ENCODE measurements around the gene THAP5.

Gene THAP5, protein sequence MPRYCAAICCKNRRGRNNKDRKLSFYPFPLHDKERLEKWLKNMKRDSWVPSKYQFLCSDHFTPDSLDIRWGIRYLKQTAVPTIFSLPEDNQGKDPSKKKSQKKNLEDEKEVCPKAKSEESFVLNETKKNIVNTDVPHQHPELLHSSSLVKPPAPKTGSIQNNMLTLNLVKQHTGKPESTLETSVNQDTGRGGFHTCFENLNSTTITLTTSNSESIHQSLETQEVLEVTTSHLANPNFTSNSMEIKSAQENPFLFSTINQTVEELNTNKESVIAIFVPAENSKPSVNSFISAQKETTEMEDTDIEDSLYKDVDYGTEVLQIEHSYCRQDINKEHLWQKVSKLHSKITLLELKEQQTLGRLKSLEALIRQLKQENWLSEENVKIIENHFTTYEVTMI
- total RNA-seq: 23.8 reads per million, percentile 51 among the genes with 10 or more reads in this experiment

DNA sequence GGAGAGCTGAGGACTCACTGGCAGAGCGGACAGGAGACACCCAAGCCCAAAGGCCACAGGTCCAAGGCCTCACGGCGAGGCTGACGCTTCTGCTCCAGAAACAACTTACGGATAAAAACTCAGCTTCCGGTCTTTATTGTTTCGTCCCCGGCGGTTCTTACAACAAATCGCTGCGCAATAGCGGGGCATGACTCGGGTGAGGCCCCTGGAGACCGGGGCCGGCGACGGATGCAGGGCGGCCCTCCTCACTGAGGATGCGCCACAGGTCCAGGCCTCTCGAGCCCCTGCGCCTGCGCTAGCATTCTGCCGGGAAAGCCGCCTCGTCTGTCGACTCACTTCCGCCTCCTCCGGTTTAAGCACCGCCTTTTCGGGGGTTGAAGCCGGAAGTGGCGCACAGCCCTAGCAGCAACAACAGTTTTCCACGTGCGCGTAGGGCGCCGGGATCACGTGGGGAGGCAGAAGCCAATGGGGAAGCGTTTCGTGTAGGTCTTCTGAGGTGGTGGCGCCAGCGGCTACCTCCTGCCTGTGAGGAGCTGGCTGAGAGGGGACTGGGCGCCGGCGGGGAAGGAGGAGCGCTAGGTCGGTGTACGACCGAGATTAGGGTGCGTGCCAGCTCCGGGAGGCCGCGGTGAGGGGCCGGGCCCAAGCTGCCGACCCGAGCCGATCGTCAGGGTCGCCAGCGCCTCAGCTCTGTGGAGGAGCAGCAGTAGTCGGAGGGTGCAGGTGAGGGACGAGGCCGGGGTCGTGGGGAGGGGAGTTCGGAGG is at the start of gene THAP5, which contains the start of gene DNAJB9:
Gene THAP5 (minus strand): TSS at position 326 of the 765 bp plus-strand sequence. CDS start 137 bp downstream, at position 189.
Gene DNAJB9 (plus strand): TSS at position 494 of the 765 bp plus-strand sequence. CDS start 1,853 bp downstream, outside the sequence.
- DNase-seq: peak; percentile 100

DNA sequence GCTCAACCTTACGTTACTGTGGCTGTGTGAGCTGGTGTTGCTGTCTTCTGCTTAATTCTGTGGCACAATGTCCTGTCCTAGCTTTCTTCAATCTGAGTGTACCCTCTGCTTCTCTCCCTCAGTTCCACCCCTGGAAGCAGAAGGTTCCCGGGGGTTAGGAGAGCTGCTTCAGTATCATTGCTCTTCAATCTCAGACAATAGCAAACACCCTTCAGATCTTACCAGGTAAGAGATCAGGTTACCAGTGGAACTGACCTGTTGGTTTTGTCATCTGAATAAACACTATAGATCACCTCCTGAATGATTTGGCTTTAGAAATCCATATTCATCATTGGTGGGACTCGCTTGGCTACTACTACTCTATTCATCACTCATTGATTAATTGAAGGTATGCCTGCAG is 48.5 kb upstream of the THAP5 start:
- DNase-seq: no peak

DNA sequence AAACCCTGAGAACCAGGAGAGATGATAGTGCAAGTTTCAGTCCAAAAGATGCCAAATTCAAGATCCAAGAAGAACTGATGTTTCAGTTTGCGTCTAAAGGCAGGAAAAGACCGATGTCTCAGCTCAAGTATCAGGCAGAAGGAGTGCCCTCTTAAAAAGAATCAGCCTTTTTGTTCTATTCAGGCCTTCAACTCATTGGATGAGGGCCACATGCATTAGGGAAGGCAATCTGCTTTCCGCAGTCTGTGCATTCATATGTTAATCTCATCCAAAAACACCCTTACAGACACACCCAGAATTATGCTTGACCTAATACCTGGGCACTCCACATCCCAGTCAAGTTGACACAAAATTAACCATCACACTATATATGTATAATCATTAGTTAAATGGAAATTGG is 45.4 kb upstream of the THAP5 start:
- DNase-seq: no peak

DNA sequence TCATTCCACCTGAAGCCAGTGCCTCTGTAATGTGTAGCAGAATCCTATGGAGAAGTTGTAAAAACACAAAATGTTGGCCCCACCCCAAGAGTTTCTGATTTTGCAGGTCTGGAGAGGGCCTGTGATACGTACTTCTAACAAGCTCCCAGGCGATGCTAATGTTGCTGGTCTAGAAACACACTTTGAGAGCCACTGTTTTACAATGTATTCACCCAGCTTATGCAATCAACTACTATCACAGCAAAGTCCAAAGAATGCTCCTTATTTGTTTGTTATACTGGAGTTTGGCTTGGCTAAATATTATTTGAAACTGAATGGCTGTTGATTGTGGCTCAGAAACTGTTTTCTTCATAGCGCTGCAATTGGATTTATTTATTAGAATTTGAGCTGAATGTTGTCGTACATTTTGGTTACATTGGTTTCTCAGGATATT is 44.5 kb upstream of the THAP5 start:
- no peak for DNase-seq

DNA sequence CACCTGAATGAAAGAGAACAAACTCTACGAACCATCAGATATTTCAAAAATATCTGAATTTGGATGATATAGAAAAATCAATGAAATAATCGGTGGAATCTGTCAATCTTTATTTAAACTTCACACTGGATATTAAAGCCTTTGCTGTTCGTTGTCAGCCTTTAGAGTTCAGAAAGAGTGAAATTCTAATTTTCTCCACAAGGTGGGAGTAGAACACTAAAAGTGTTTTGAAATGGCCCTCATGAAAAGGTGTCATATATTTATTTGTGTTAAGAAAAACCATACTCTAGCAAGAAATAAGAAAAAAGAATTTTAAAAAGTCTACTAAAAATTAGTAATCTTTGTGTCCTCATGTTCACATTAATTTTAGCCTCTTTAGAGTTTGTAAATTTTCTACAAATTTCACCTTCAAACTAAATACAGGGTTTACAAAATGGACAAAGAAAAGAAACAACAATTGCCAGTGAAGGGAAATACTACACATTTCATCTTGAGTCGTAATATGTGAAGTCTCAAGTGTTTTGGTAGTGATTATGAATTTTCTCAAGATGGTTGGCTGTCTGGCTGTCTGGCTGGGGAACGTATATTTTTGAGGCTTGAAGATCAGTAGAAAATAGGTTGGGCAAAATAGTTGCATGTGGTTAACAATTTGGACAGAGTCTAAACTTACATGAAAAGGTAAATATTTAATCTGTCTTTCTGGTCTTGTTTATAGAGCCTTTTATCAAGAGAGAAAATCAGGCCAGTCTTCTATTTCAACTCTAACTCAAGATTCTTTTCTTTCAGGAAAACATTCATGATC is 43.8 kb upstream of the THAP5 start:
- no peak for DNase-seq

DNA sequence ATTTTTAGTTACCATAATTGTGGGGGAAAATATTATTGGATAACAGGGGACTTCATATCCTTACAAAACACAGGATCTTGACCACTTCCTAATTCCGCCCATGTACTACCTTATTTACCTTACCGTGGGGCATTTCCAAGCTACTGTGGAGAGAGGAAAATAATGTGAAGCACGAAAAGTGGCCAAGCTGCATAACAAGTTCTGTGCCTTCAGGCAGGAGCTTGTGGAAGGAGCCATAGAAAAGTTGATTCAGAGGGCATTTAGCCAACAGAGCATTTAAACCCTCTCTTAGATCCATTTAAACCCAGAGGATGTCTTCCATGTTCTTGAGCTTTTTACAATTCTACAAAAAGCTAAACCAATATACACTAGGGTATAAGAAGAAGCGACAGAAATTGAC is 41.8 kb upstream of the THAP5 start:
- no peak for DNase-seq

DNA sequence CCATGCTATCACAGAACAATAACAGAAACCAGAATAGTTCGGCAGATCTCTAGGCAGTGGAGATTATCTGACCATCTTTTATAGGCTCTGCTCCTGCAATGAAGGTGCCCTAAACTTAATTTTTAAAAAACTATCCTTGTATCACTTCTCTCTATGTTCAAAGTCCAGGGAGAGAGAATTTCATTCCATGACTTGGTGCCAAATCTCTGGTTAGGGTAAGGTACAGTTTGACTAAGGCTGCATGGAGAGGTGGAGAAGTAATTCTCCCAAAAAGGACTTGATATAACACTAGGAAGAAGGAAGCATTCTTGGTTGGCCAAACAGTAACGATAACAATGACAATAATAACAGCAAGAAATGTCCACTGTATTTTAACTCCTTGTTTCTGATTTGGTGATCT is 40.1 kb upstream of the THAP5 start:
- DNase-seq: no peak

DNA sequence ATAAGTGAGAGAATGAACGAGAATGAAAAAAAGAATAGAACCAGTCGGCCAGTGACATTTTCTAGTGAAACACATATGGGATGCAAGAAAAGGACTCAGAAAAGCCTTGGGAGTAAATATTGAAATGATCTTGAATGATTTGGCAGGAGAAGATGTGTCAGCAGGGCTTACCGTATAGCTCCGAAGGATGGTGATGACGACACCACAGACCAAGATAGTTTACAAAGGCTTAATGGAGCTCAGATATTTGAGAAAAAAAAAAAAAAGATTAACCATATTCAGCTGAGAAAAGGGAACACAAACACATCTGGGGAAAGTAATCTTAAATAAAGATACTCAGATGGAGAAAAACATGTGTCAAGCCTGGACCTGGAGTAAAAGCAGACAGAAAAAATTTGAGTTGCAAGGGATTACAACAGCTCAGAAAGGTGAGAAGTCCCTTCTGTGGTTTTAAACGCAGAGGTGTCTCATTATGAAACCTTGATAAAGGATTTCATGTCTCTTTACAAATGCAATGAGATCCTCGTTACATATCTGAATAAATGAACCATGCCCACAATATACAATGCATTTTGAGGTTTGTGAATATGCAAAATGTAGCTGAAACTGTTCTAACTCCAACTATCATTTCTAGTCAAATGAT is 36.2 kb upstream of the THAP5 start:
- no peak for DNase-seq

DNA sequence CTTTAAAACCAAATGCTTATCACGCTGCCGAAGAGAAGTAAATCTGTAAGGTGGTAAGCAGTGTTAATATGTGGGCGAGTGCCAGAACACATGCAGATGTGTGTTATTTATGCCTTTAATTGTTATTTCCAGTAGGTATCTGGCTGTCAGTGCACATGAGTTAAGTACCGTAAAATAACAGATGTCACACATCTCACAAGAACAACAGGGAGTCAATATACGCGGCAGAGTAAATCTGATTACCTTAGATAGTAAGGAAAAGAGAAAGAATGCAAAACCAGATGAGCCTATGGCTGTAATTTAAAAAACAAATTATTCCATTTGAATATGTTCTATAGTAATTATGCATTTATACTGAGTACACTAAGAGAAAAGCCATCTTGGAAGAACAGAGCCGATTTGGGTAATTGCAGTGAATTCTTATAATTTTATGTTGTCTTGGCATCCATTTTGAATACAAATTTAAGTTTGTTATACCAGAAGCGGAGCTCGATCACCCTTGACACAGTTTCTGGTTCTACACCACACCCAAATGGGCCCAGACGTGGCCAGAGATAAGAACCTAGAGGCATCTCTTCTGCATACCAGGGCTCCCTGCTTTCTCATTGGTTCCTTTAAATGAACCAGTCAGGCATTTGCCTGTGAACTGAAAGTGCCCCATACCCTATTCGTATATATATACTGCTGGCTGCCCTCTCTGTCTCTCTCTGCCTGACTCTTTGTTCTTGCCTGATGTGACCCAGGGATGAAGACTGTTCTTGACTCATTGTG is 35.0 kb upstream of the THAP5 start:
- DNase-seq: no peak

DNA sequence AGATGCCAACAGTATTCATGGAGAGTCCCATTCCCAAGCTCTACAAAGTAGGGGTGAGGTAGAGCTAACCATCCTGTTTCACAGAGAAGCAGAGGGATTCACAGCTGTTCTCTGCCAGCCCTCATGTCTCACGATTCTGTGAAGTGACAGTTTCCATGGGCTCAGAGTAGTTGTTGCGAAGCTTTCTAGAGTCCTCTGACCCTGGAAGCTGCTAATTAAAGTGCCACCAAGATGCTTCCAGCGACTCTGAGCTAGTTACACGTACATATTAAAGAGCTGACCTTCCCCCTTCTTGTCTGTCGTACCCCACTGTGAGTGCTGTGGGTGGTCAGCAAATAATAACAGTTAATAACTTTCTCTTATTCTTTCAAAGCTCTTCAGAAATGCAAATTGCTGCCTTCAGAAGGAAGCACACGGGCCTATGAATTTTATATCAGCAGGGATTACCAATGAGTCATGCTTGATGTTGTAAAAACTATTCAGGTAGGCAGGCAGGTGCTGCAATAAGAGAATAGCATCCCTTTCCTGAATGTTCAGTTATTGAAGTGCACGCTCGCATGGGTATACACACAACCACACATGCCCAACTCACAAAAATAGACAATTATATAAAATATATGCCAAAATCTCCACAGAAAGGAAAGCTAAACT is 34.3 kb upstream of the THAP5 start:
- no peak for DNase-seq

DNA sequence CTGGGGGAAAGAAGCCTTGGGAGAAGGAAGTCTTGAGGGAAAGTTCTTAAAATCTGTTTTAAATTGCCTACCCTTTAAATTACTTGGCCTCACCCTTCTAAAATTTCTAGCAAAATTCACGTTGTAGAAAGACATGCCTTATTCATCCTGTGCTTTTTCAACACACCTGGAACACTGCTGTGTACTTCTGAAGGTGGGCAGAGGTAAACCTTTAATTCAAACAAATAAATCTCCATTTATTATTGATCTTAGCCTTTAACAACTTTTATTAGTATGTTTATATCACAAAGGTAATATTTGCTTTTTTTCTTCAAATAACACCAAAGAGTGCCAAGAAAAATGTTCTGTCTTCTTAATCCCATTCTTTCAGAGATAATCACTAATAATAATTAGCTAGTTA is 30.9 kb upstream of the THAP5 start:
- no peak for DNase-seq

DNA sequence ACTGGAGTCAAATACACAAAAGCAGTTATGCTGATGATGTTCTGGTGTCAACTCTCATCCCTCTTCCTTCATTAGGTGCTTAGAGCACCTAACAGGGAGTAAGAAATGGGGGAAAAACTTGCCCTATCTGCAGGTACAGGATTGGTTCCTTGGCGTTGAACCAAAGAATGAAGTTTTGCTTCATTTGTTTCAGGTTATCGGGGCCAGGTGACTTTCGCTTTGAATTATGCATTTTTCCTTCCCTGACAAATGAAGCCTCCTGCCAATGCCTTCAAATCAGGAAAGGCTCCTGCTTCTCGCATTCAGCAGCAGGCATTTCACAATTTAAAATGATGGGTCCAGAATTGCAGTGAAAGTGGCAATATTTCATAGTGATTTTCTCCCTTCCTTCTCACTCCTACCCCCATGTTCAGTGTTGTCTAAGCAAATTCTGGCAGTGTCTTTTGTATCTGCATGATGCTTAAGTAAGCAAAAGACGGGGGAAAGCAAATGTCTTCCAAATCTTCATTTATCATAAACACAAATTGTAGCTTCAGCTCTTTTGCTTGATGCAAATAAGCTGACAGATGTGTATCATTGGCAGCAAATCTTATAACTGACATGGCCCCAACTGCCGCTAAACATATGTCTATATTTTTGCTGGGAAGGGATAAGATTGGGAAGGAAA is 29.5 kb upstream of the THAP5 start:
- no peak for DNase-seq

DNA sequence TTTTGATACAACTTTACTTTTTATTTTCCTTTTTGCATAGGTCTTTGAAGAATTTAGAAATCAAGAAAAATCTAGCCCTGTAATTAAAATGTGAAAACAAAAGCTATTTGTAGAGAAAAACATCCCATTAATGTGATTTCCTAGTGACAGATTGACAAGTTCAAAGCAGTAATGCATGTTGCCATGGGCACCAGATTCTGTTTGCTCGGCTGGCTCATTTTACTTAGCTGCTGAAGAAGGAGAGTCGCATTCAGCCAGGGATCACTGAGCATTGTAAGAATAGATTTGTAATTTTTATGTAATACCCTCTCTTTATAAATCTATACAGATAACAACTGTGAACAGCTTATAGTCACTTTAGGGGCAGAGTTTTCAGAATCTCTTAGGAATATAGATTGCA is 28.6 kb upstream of the THAP5 start:
- DNase-seq: no peak

DNA sequence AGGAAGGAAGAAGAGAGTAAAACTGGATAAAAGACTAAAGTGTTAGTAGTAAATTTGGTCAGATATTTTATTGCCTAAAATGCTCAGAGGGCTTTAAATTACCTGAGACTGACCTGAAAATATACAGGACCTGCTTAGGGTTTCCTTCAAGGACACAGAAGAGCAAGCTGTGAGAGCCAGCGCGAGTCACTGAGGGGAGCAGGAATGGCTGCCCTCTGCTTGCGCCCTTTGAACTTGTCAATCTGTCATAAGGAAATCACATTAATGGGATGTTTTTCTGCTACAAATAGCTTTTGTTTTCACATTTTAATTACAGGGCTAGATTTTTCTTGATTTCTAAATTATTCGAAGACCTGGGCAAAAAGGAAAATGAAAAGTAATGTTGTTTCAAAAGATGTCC is 27.1 kb upstream of the THAP5 start:
- no peak for DNase-seq

DNA sequence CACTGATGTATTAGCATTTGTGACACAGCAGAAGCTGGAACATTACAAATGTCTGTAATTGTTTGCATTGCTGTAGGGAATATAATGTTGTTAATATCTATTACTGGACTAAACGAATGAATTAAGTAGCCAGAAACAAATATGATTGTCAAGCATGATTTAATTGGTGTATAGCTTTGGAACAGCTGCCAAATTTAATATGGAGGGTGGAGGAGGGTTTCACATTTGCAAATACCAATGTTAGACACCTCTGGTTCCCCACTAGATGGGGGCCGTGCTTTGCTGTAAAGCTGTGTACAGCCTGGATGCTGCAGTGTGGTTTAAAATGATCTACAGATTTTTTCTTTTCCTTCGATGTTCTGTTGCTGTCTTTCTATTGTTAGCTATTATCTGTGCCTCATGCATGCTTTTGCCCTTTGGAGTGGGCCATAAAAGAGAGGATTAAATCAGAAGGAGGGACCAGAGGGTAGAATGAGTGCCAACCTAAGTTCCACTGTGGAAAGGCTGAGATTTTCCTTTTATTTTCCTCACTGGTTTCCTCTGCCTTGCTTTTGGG is 23.2 kb upstream of the THAP5 start:
- DNase-seq: no peak

DNA sequence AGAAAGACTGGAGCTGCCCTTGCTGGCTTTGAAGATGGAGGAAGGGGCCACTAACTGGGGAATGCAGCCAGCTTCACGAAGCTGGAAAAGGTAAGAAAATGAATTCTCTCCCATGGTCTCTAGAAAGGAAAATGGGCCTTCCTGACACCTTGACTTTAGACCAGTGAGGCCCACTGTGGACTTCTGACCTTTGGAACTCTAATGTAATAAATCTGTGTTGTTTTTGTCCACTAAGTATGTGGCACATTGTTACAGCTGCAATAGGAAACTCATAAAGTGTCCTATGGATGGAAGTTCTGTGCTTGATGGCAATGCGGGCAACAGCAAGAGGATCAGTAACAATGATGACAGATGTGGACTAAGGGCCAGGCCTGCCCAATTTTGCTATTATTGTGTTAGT is 21.1 kb upstream of the THAP5 start:
- no peak for DNase-seq

DNA sequence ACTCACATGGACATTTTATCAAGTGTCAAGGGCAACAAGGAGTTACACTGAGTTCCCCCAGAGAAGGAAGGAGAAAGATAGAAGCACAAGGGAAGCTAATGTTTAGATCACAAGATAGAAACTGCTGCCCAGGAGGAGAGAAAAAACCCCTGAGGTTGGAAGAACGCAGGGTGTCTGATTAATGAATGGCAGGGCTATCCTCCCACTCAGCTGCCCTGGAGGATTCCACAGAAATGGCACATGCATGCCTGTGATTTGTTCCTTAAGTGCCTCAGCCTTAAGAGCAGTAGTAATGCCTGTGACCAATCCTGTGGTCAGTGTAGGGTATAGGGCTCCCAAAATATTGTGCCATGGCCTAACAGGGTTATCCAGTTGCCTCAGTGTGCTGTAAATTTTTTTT is 20.4 kb upstream of the THAP5 start:
- no peak for DNase-seq

DNA sequence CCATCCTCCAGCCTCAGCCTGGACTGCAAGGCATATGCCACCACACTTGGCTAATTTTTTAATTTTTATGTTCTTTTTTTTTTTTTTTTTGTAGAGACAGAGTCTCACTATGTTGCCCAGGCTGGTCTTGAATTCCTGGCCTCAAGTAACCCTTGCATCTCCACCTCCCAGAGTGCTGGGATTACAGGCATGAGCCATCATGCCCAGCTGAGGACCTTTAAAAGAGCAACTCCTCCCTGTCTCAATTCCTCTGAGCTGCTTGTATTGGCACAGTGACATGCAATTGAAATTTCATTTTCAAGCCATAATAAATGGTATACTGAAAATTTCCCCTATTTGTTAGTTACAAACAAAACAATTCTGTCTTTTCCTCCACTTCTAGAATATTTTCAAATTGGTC is 19.7 kb upstream of the THAP5 start:
- no peak for DNase-seq

DNA sequence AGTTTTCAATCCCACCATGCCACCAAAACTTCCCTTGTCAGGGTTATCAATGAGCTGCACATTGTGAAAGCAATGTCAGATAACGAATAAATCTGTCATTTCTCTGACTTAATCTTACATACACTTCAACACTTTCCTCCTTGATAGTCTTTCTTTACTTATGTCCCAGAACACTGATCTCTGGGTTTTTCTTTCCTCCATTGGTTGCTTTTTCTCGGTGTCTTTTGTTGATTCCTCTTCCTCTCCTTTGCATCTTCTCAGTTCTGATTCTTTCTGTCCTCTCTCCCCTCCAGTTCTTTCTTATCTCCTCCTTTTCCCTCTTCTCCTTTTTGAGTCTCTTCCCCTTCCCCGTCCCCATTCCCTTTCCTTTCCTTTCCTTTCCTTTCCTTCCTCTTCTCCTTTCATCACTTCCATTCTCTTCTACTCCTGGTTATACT is 16.8 kb upstream of the THAP5 start:
- DNase-seq: no peak

DNA sequence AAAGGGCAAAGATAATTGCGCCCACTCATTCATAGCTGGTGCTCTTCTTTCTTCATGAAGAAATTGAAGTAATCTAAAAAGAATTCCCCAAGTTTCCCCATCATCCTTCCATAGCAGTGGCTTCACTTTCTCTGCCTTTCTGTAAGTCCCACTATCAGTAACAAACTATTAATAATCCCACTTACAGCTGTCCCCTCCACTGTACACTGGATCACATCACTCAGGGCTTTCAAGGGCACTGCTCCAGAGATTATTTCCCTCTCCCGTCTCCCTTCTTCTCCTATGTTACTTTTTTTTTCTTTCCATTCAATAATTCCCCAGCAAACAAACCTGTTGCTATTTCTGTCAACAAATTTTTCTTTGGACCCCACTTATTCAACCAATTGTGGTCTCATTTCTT is 16.3 kb upstream of the THAP5 start:
- DNase-seq: no peak

All from effector CD4-positive, alpha-beta T cell (primary cell).